Naive B cell (primary cell): Measurements from ENCODE around the gene NBPF12. TPM values are rescaled to one million over a fixed set of nuclear protein-coding genes. Genes with fewer than 3 reads are reported as not detected.
A peak's percentile ranks its signal among the peaks of the same experiment; 100 is the strongest.
"Not testable (repeated sequence)": the region's sequence is repeated elsewhere in the genome, so short reads cannot be mapped to it uniquely, and the experiment has no call there.

ENCODE experiments used
- ATAC-seq, 2 donors: fragments of 150-1000 bp; cut with Tn5 transposase; 2 replicates each; pipeline ENCODE4 v1.10.0; 2021; ENCODE audit warnings: low read depth in 2 of 2, mild to moderate bottlenecking in 2 of 2, moderate library complexity in 2 of 2
- DNase-seq: peaks from one replicate; pipeline ENCODE4 v3.0.0; 2022
- H3K27ac Mint-ChIP-seq, 6 donors: one replicate each; pipeline ENCODE4 v1.8.0; 2020 to 2022; ENCODE audit warnings: mild to moderate bottlenecking in 6 of 6, mixed read lengths in 6 of 6, moderate library complexity in 5 of 6, inconsistent platforms in 2 of 6
- H3K27me3 Mint-ChIP-seq, 3 donors: one replicate each; pipeline ENCODE4 v1.8.0; 2021 to 2022; ENCODE audit warnings: mixed read lengths in 3 of 3, mild to moderate bottlenecking in 1 of 3
- H3K36me3 Mint-ChIP-seq, 2 donors: one replicate each; pipeline ENCODE4 v1.8.0; 2020 to 2022; ENCODE audit warnings: mixed read lengths in 2 of 2, inconsistent platforms in 1 of 2, mild to moderate bottlenecking in 1 of 2
- H3K4me1 Mint-ChIP-seq, 3 donors: one replicate each; pipeline ENCODE4 v1.8.0; 2020 to 2022; ENCODE audit warnings: mixed read lengths in 3 of 3, inconsistent platforms in 1 of 3, mild to moderate bottlenecking in 1 of 3, moderate library complexity in 1 of 3
- H3K4me3 Mint-ChIP-seq, 8 donors: one replicate each; pipeline ENCODE4 v1.8.0; 2020 to 2022; ENCODE audit warnings: mild to moderate bottlenecking in 8 of 8, mixed read lengths in 8 of 8, moderate library complexity in 8 of 8, inconsistent platforms in 2 of 8
- H3K9me3 Mint-ChIP-seq, 7 donors: one replicate each; pipeline ENCODE4 v1.8.0; 2020 to 2022; ENCODE audit warnings: mixed read lengths in 7 of 7, mild to moderate bottlenecking in 5 of 7, inconsistent platforms in 2 of 7, moderate library complexity in 1 of 7
- polyA plus RNA-seq, 6 donors: library from polyadenylated mRNA; unstranded; fragments of 300-500 nt; fragmentation: Illumina TruSeq; gene quantifications; one replicate each; pipeline ENCODE4 v1.2.3, GENCODE V29; 2021; ENCODE audit warnings: low read depth in 6 of 6

NBPF12 gene
- polyA plus RNA-seq, 6 donors from 2014 or later, result 2.3 to 10.6 (median 4.3) TPM

GRCh38 chr1:147030066-147030653 is 92.0 kb downstream of the NBPF12 start:
- not testable (repeated sequence) for H3K27ac Mint-ChIP-seq, H3K9me3 Mint-ChIP-seq, H3K36me3 Mint-ChIP-seq, ATAC-seq, DNase-seq
- peaks cover 0 to 12% (median 0%) of the 10 kb centered on the region in 3 donors for H3K27me3 Mint-ChIP-seq
- peaks cover 5 to 10% (median 10%) of the 10 kb centered on the region in 3 donors for H3K4me1 Mint-ChIP-seq
- peak overlapping the region in 1 of 8 donors; percentile 10 for H3K4me3 Mint-ChIP-seq

DNA sequence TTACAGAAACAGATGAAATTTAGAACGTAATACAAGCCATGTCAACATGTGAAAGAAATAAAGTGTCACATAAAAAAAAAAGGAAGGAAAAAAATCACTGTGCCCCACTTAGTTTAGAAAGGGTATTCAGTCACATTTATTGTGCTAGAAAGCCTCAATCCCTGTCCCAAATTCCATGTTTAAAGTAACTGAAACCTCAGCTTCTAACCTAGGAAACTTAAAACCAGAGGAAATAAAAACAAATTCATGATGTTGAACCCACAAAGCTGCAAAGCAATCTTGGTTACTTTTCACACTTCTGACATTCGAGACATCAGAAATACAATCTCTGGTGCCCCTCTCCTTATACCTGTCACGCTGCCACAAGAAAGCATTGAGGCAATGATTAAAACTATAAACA is 101.8 kb downstream of the NBPF12 start:
- Mint-ChIP-seq H3K36me3 (no peaks in the 10 kb centered on the region), H3K9me3 (no peaks in the 10 kb centered on the region), H3K4me1 (peaks cover 18 to 45% (median 20%) of the 10 kb centered on the region in 3 donors), H3K27ac (peak overlapping the region in 1 of 6 donors; percentile 85), H3K27me3 (no peaks in the 10 kb centered on the region), H3K4me3 (peak overlapping the region in 1 of 8 donors; percentile 49)
- no peak for DNase-seq
- no peak for ATAC-seq

DNA sequence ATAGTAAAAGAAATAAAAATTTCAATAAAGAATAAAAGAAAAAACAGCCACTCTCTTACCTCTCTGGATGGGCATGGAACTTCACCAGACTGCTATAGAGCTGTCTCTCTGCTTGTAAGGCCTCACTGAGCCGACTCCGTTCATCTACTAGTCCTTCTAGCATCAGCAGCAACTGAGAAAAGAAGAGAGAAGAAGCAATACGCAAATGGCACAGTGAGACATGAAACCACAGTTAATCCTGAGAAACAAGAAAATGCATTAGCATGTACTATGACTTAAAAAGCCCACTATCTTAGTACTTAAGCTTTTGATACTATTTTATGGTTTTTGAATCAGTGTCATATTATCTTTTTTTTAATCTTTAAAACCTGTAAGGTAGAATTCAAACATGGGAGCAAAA is 104.8 kb downstream of the NBPF12 start:
- Mint-ChIP-seq H3K4me3 (peak overlapping the region in 5 of 8 donors; percentile 20 to 85 (median 65)), H3K4me1 (peaks cover 41 to 67% (median 43%) of the 10 kb centered on the region in 3 donors), H3K27ac (peak overlapping the region in 4 of 6 donors; percentile 2 to 86 (median 59))
- not testable (repeated sequence) for ATAC-seq, H3K9me3 Mint-ChIP-seq, H3K36me3 Mint-ChIP-seq, H3K27me3 Mint-ChIP-seq, DNase-seq

GRCh38 chr1:147044511-147044910 is 106.4 kb downstream of the NBPF12 start:
- not testable (repeated sequence) for H3K27me3 Mint-ChIP-seq, H3K9me3 Mint-ChIP-seq, H3K36me3 Mint-ChIP-seq
- peak overlapping the region in 6 of 8 donors; percentile 3 to 70 (median 36) for H3K4me3 Mint-ChIP-seq
- H3K27ac Mint-ChIP-seq, result peak overlapping the region in 5 of 6 donors; percentile 43 to 89 (median 81)
- DNase-seq, result peak; percentile 6
- peaks cover 48 to 79% (median 50%) of the 10 kb centered on the region in 3 donors for H3K4me1 Mint-ChIP-seq
- peak; percentile 40 to 43 for ATAC-seq

Other genes with a start within 250 kb of the NBPF12 start
- 1 to 10 TPM in 5 of 6 donors, not detected in 1; 4.1 to 9.3 (median 5.0) TPM for gene PRKAB2, start 234.1 kb downstream of the NBPF12 start, polyA plus RNA-seq